ENCODE results near the gene SHISA3.

- TF ChIP-seq CTCF (IDR thresholded peaks at IDR 0.05) (no peak), POLR2A (IDR thresholded peaks at IDR 0.05) (no peak)
These were observed 45.3 kb downstream of the SHISA3 start for GRCh38 chr4:42442601-42443000.
